ENCODE measurements around the gene TARS2. TPM values are rescaled to one million over a fixed set of nuclear protein-coding genes. Genes with fewer than 3 reads are reported as not detected.
A peak's percentile ranks its signal among the peaks of the same experiment; 100 is the strongest.

Gene TARS2
- total RNA-seq, 4 donors from 2014 or later: 5.8 to 19.4 (median 12.8) TPM

DNA sequence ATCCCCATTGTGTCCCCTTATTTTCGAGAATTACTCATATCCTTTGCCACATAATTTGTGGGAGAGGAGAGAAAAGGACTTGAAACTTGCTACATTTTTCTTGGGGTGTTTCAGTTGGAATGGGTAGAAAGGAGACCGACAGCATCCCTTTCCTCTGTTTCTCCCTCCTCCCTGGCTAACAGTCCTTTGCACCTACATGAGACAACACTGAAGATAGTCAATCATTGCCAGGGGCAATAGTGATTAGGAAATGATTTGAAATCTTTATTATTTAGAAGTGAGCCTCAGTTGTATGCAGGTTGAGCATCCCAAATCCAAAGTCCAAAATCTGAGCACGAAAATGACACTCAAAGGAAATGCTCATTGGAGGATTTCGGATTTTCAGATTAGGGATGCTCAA is 7.8 kb upstream of the TARS2 start:
- intact Hi-C loops (cut with DNase I): no loop called here
- 81% methylated on average over 4 of the region's 4 CpGs for WGBS
- H3K4me1 ChIP-seq: peaks cover 0 to 11% (median 6%) of the 10 kb centered on the region in 4 donors

DNA sequence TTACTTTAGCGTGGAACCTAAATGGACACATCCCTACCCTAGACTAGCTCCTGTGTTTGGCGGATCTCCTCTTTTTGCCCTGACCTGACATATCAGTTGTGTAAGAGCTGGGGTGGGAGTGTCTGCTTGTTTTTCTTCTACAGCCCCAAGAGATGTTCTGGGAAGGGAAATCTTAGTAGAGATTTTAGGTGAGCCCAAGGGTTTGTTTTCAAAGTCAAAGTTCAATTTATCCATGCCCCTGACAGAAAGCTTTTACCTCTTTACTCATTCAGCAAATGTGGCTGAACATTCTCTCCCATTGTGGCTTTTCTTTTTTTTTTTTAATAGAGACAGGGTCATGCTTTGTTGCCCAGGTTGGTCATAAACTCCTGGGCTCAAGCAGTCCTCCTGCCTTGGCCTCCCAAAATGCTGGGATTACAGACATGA is 7.3 kb upstream of the TARS2 start:
- intact Hi-C loops (cut with DNase I): no loop called here
- Histone ChIP-seq H3K36me3 (no peaks in the 10 kb centered on the region), H3K4me3 (no peak overlapping the region), H3K27ac (replicated peaks in 1 of 4) (no peak overlapping the region), H3K4me1 (peaks cover 0 to 10% (median 6%) of the 10 kb centered on the region in 4 donors), H3K27me3 (no peaks in the 10 kb centered on the region), H3K9me3 (no peaks in the 10 kb centered on the region)
- TF ChIP-seq, protein P1, sequence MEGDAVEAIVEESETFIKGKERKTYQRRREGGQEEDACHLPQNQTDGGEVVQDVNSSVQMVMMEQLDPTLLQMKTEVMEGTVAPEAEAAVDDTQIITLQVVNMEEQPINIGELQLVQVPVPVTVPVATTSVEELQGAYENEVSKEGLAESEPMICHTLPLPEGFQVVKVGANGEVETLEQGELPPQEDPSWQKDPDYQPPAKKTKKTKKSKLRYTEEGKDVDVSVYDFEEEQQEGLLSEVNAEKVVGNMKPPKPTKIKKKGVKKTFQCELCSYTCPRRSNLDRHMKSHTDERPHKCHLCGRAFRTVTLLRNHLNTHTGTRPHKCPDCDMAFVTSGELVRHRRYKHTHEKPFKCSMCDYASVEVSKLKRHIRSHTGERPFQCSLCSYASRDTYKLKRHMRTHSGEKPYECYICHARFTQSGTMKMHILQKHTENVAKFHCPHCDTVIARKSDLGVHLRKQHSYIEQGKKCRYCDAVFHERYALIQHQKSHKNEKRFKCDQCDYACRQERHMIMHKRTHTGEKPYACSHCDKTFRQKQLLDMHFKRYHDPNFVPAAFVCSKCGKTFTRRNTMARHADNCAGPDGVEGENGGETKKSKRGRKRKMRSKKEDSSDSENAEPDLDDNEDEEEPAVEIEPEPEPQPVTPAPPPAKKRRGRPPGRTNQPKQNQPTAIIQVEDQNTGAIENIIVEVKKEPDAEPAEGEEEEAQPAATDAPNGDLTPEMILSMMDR (IDR thresholded peaks at IDR 0.05): no peak
- TF ChIP-seq EP300 (IDR thresholded peaks at IDR 0.05): no peak
- TF ChIP-seq POLR2AphosphoS5 (IDR thresholded peaks at IDR 0.05): no peak
- TF ChIP-seq POLR2A (IDR thresholded peaks at IDR 0.05; ENCODE audit: low read depth): no peak
- no peak for DNase-seq (ENCODE audit: extremely low spot score)
- WGBS: 61% methylated on average over 2 of the region's 2 CpGs

More for the DNA sequence above, 7.8 kb upstream of the TARS2 start:
- H3K27me3 ChIP-seq: no peaks in the 10 kb centered on the region
- no peaks in the 10 kb centered on the region for H3K9me3 ChIP-seq
- H3K36me3 ChIP-seq: no peaks in the 10 kb centered on the region
- DNase-seq (ENCODE audit: extremely low spot score): no peak
- no peak overlapping the region for H3K4me3 ChIP-seq
- TF ChIP-seq POLR2A (IDR thresholded peaks at IDR 0.05; ENCODE audit: low read depth) (no peak), EP300 (IDR thresholded peaks at IDR 0.05) (no peak), POLR2AphosphoS5 (IDR thresholded peaks at IDR 0.05) (no peak)
- TF ChIP-seq, protein P1 (IDR thresholded peaks at IDR 0.05): no peak
- no peak overlapping the region for H3K27ac ChIP-seq (replicated peaks in 1 of 4)

DNA sequence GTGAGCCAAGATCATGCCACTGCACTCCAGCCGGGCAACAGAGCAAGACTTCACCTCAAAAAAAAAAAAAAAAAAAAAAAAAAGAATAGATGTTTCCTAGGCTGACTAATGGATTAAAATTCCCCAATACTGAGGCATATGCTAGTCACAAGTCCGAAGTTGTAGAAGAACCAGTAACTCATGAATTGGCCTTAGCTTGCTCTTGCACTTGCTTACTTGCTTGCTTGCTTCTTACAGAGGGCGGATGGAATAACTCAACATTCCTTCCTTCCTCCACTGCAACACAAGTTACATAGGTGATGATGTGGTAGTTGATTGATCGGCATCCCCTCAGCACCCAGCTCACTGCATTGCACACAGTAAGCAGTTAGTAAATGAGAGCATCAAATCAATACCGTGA is 2.8 kb upstream of the TARS2 start:
- no peaks in the 10 kb centered on the region for H3K27me3 ChIP-seq
- H3K9me3 ChIP-seq: no peaks in the 10 kb centered on the region
- H3K4me3 ChIP-seq: no peak overlapping the region
- WGBS: 82% methylated on average over 5 of the region's 5 CpGs
- DNase-seq (ENCODE audit: extremely low spot score): no peak
- no peak for TF ChIP-seq POLR2A (IDR thresholded peaks at IDR 0.05; ENCODE audit: low read depth)
- TF ChIP-seq, protein P1 (IDR thresholded peaks at IDR 0.05): no peak
- no peak for TF ChIP-seq EP300 (IDR thresholded peaks at IDR 0.05)
- no peak for TF ChIP-seq POLR2AphosphoS5 (IDR thresholded peaks at IDR 0.05)
- peaks cover 0 to 8% (median 2%) of the 10 kb centered on the region in 4 donors for H3K36me3 ChIP-seq
- peaks cover 9 to 18% (median 12%) of the 10 kb centered on the region in 4 donors for H3K4me1 ChIP-seq
- no peak overlapping the region for H3K27ac ChIP-seq (replicated peaks in 1 of 4)
- intact Hi-C loops (cut with DNase I): no loop called here

DNA sequence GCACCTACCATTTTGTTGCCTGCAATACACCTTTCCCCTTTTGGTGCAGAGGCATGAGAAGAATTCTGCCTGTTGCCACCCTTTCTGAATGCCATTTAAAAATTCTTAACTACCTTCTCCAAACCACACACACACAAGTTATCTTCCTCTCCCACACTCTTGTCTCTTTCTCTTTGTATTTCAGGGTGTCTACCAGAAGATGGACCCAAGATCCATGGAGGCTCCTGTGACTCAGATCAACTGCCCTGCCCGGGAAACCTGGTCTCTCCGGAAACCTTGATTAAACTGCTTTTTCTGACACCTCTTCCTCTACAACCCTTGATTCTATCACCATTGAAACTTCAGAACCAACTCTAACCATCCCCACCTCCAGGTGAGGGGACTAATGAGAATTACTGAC is 2.4 kb upstream of the TARS2 start:
- Histone ChIP-seq H3K27ac (replicated peaks in 1 of 4) (no peak overlapping the region), H3K4me3 (no peak overlapping the region)
- intact Hi-C loops (cut with DNase I): no loop called here

More for the DNA sequence above, 2.4 kb upstream of the TARS2 start:
- TF ChIP-seq EP300 (IDR thresholded peaks at IDR 0.05) (no peak), POLR2A (IDR thresholded peaks at IDR 0.05; ENCODE audit: low read depth) (no peak), POLR2AphosphoS5 (IDR thresholded peaks at IDR 0.05) (no peak)
- TF ChIP-seq, protein P1 (IDR thresholded peaks at IDR 0.05): peak in 1 of 3 experiments; percentile 8
- Histone ChIP-seq H3K9me3 (no peaks in the 10 kb centered on the region), H3K27me3 (no peaks in the 10 kb centered on the region), H3K36me3 (peaks cover 0 to 12% (median 6%) of the 10 kb centered on the region in 4 donors), H3K4me1 (peaks cover 9 to 18% (median 12%) of the 10 kb centered on the region in 4 donors)
- DNase-seq (ENCODE audit: extremely low spot score): no peak
- WGBS: 14% methylated on average over 2 of the region's 2 CpGs

Measured in esophagus muscularis mucosa (tissue), 4 donors.